ENCODE data around the gene ZNF525. TPM values are rescaled to one million over a fixed set of nuclear protein-coding genes. Genes with fewer than 3 reads are reported as not detected.

ZNF525 gene
- total RNA-seq (2014; rRNA removed) (13.1 and 25.6 TPM in 2 replicates), Bru-seq, nascent RNA (percentile 73 among the genes with signal in this experiment), BruChase-seq, experiment 1, labeled RNA remaining after a 6-hour chase (percentile 79 among the genes with signal in this experiment), BruChase-seq, experiment 2, labeled RNA remaining after a 2-hour chase (percentile 83 among the genes with signal in this experiment)
- long read RNA-seq, transcript ZNF525-202 (4 exons, 3,890 nt): major isoform, 6 of 12 reads
- long read RNA-seq, partial matches to known transcripts: 1 of 12 reads
- long read RNA-seq, other reads (novel, unspliced or antisense): 4 of 12 reads

- H3K9me3 ChIP-seq (ENCODE audit: low read length): 0 out of 2 replicates have a peak, but pooled peaks cover 6% of the 10 kb centered on the region
- DNase-seq (peak; percentile 95), ATAC-seq (peak; percentile 96)
- BruUV-seq (replicated peaks): TSS peak; percentile 46
- H3K27me3 ChIP-seq (ENCODE audit: low read length): no peaks in the 10 kb centered on the region
- ChIA-PET CTCF (interaction anchor here (1.0 to 1.2 kb wide), 2 partner anchors 29 to 66 kb away, joined by 3 read pairs; partner anchors contain the start of genes ZNF761 and ZNF765), POLR2A (ENCODE audit: unreplicated experiment) (no interaction called here)
- no peaks in the 10 kb centered on the region for H3K9me2 ChIP-seq (replicated peaks; ENCODE audit: low read length)
- peaks cover 7% of the 10 kb centered on the region; the same call in 1 of the 2 replicates for H3K79me2 ChIP-seq (ENCODE audit: low read length)
- no peaks in the 10 kb centered on the region for H3K4me1 ChIP-seq (ENCODE audit: insufficient read depth, low read length)
- peak within 1 kb of the TSS; percentile 58 for H3K27ac ChIP-seq (ENCODE audit: low read length)
- no peak for TF ChIP-seq EZH2phosphoT487 (IDR thresholded peaks at IDR 0.05; ENCODE audit: borderline replicate concordance, low read length)
- TF ChIP-seq CTCF (conservative IDR thresholded peaks at IDR 0.05; ENCODE audit: low read depth, low read length): peak; percentile 50; the same call in 1 of the 2 replicates
- peak within 1 kb of the TSS; percentile 78 for H3K4me3 ChIP-seq (ENCODE audit: low read length)
- peak within 1 kb of the TSS; percentile 84 for H3K9ac ChIP-seq (ENCODE audit: low read length)
- peaks cover 7% of the 10 kb centered on the region for H3K36me3 ChIP-seq (ENCODE audit: low read depth, low read length)
- no peaks in the 10 kb centered on the region for H3F3A ChIP-seq (ENCODE audit: low read length, unreplicated experiment)
- intact Hi-C loops (cut with micrococcal nuclease): loop anchor here (1.0 to 5.0 kb wide), 4 partner anchors 30 to 381 kb away; partner anchors contain the start of genes ZNF761 and ZNF765
- H3K4me2 ChIP-seq (ENCODE audit: low read length): peak within 1 kb of the TSS; percentile 88
- no peaks in the 10 kb centered on the region for H4K20me1 ChIP-seq (ENCODE audit: low read length)
- H2AFZ ChIP-seq (ENCODE audit: low read length): peak within 1 kb of the TSS; percentile 94
Observed at GRCh38 chr19:53365134-53365898, at the start of gene ZNF525. ZNF525 (plus strand) TSS chr19:53365705; CDS start chr19:53372282, 6,577 bp downstream.

- H3K9me2 ChIP-seq (replicated peaks; ENCODE audit: low read length): no peaks in the 10 kb centered on the region
- H3K4me3 ChIP-seq (ENCODE audit: low read length): no peak overlapping the region
- DNase-seq: no peak
- TF ChIP-seq EZH2phosphoT487 (IDR thresholded peaks at IDR 0.05; ENCODE audit: borderline replicate concordance, low read length) (no peak), CTCF (conservative IDR thresholded peaks at IDR 0.05; ENCODE audit: low read depth, low read length) (no peak), EZH2 (IDR thresholded peaks at IDR 0.05; ENCODE audit: low read length, unreplicated experiment) (no peak)
- H3K27ac ChIP-seq (ENCODE audit: low read length): no peak overlapping the region
- no peaks in the 10 kb centered on the region for H3F3A ChIP-seq (ENCODE audit: low read length, unreplicated experiment)
- no TSS peak for BruUV-seq (replicated peaks)
- CTCF ChIA-PET: no interaction called here
- no peak overlapping the region for H2AFZ ChIP-seq (ENCODE audit: low read length)
- H3K4me1 ChIP-seq (ENCODE audit: insufficient read depth, low read length): no peaks in the 10 kb centered on the region
- peaks cover 7% of the 10 kb centered on the region; the same call in 1 of the 2 replicates for H3K36me3 ChIP-seq (ENCODE audit: low read depth, low read length)
- intact Hi-C loops (cut with micrococcal nuclease): no loop called here
- peaks cover 3% of the 10 kb centered on the region; the same call in 1 of the 2 replicates for H3K79me2 ChIP-seq (ENCODE audit: low read length)
- POLR2A ChIA-PET (ENCODE audit: unreplicated experiment): no interaction called here
- no peaks in the 10 kb centered on the region for H4K20me1 ChIP-seq (ENCODE audit: low read length)
- ATAC-seq: no peak
- H3K9ac ChIP-seq (ENCODE audit: low read length): no peak overlapping the region
- no peak overlapping the region for H3K4me2 ChIP-seq (ENCODE audit: low read length)
- H3K27me3 ChIP-seq (ENCODE audit: low read length): no peaks in the 10 kb centered on the region
- H3K9me3 ChIP-seq (ENCODE audit: low read length): peaks cover 38% of the 10 kb centered on the region
Observed at GRCh38 chr19:53328967-53329366, 36.5 kb upstream of the ZNF525 start.

All from PC-3 (cell line).